ENCODE data around the gene VPS37C.

GRCh38 chr11:61102667-61103571, 58.3 kb downstream of the VPS37C start:
- no peak for TF ChIP-seq TCF12 (IDR thresholded peaks at IDR 0.05)
- TF ChIP-seq CHD2 (IDR thresholded peaks at IDR 0.05; ENCODE audit: low read length, partially characterized antibody): no peak
- TF ChIP-seq CTCF (IDR thresholded peaks at IDR 0.05): no peak
- no peak for TF ChIP-seq POLR2AphosphoS5 (IDR thresholded peaks at IDR 0.05; ENCODE audit: low read depth, low read length)
- no peak for TF ChIP-seq RAD21 (IDR thresholded peaks at IDR 0.05; ENCODE audit: low read length)
- TF ChIP-seq RFX5 (IDR thresholded peaks at IDR 0.05; ENCODE audit: low read length): no peak
- TF ChIP-seq GABPA (IDR thresholded peaks at IDR 0.05; ENCODE audit: low read depth): no peak
- no peak for TF ChIP-seq REST (IDR thresholded peaks at IDR 0.05; ENCODE audit: low read depth, low read length)
- no peak for TF ChIP-seq RCOR1 (IDR thresholded peaks at IDR 0.05; ENCODE audit: low read length)
- TF ChIP-seq USF2 (IDR thresholded peaks at IDR 0.05; ENCODE audit: borderline replicate concordance, low read depth, low read length): no peak
- TF ChIP-seq EP300 (IDR thresholded peaks at IDR 0.05; ENCODE audit: borderline replicate concordance in 1 of 2, low read depth in 1 of 2, low read length in 1 of 2): no peak
